ENCODE results near the gene ARHGEF25.
"Not testable (repeated sequence)": the region's sequence is repeated elsewhere in the genome, so short reads cannot be mapped to it uniquely, and the experiment has no call there.

The ARHGEF25 gene

DNA sequence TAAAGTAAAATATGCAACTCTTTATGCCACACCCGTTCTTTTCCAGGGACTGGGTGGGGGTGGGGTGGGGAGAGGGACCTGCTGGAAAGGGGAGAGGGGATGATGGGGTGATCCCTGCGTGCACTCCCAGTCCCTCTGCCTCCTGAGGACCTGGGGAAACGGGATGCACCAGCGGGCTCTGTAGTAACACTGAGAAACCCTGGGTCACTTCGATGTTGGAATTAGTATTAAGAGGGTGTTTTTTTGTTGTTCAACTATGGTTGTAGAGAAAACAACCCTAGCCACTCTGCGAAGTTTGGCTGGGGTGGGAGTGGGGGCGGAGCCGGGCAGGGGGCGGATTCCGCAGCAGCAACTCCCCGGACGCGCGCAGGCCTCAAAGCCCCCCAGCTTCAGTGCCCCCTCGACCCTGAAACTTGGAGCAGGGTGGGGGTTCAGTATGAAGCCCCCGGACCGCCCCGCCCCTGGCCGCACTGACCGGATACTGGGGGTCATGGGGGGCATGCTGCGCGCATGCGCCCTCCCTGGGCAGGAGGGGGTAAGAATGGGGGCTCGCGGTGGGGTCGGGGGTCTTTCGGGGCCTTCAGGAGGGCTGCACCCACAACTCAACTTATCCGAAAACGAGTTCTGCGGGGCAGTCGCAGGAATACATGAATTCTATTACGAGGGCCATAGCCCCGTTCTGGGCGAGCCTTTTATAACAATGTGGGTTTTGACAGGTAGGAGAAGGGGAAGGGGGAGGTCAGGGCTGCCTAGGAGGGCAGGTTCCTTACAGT lies 1.3 kb upstream of the ARHGEF25 start:
- no peak for DNase-seq

DNA sequence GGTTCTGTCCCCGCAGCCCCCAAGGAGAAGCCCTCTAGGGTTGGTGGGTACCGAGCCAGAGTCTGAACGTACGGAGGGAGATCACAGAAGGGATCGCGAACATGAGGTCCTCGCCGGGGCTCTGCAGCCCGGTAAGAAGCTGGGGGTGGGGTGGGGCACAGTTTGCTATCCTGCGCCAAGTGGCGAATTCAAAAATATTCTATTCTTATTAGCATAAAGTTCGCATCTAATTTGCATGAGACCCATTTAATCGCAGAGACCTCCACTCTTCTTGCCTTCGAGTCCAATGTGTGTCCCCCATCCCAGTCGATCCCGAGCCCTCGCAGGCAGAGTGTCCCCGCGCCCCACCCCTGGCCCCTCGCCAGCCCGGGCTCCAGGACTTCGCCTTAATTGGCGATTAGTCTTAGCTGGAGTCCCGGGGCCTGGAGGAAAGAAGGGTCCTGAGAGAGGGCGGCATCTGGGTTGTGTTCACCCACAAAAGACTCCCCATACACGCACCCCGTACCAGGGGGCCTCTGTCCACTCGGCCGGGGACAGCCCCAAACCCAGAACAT lies 604 bp upstream of the ARHGEF25 start:
- no peak for DNase-seq

GRCh38 chr12:57611827-57612710 lies 834 bp downstream of the ARHGEF25 start:
- DNase-seq, result no peak

DNA sequence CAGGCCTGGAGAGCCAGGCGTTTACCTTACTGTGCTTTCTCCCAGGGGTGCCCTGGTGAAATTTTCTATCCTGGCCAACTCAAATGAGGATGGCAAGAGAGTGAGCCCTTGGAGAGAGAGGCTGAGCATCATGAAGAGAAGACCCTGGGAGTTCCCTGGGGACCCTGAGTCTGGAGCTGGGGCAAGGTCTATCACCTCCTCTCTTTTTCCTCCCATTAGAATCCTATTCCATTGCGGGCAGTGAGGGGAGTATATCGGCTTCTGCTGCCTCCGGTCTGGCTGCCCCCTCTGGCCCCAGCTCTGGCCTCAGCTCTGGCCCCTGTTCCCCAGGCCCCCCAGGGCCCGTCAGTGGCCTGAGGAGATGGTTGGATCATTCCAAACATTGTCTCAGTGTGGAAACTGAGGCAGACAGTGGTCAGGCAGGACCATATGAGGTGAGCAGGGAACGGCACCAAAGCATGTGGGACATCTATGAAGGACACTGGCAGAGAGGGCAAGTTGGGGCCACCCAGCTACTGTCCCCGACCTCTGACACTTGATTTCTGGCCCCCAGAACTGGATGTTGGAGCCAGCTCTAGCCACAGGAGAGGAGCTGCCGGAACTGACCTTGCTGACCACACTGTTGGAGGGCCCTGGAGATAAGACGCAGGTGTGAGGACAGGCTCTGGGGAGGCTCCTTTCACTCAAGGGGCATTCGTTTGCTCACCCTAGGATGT lies 1.6 kb downstream of the ARHGEF25 start:
- no peak for DNase-seq

DNA sequence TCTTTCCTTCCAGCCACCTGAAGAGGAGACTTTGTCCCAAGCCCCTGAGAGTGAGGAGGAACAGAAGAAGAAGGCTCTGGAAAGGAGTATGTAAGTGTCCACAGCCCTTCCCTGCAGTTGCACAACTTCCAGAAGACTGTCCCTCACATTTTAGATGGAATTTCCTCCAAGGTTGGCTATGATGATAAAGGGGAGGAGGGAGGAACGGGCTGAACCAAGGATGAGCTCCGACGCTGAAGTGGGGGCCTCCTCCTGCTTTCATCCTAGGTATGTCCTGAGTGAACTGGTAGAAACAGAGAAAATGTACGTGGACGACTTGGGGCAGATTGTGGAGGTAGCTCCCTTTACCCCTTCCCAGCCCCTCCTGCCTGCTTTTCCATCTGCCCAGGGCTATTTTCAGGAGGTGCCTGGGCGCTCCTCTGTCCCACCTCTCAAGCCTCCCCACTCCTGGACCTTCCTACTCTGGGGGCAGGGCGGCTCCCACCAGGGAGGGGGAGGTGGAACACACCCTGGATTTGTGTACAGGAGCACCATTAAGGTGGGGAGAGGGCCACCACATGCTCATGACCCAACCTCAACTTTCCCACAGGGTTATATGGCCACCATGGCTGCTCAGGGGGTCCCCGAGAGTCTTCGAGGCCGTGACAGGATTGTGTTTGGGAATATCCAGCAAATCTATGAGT lies 2.3 kb downstream of the ARHGEF25 start:
- no peak for DNase-seq

- no peak for DNase-seq
Measured at GRCh38 chr12:57614178-57614947, 3.1 kb downstream of the ARHGEF25 start.

- DNase-seq, result no peak
Measured at GRCh38 chr12:57614948-57615500, 3.8 kb downstream of the ARHGEF25 start.

DNA sequence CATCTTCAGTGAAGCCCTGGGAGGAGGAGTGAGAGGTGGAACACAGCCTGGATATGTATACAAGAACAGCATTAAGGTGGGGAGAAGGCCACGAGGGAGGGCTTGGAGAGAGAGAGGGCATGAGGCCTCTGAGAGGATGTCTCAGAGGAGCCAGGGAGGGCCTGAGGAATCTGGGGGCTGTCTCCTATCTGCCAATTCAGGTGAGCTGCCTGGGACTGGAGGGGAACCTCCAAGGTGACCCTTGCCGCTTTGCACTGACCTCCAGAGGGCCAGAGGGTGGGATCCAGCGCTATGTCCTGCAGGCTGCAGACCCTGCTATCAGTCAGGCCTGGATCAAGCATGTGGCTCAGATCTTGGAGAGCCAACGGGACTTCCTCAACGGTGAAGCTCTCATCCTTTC lies 4.4 kb downstream of the ARHGEF25 start:
- no peak for DNase-seq

- no peak for DNase-seq
Measured at GRCh38 chr12:57616383-57617101, 5.3 kb downstream of the ARHGEF25 start.

GRCh38 chr12:57617942-57618341 lies 6.7 kb downstream of the ARHGEF25 start:
- DNase-seq, result no peak

- DNase-seq, result not testable (repeated sequence)
Measured at GRCh38 chr12:57618431-57618830, 7.2 kb downstream of the ARHGEF25 start.

- no peak for DNase-seq
Measured at GRCh38 chr12:57618966-57619433, 7.8 kb downstream of the ARHGEF25 start.

- peak in 1 of 2 donors; percentile 17 for DNase-seq
Measured at GRCh38 chr12:57619434-57620244, 8.4 kb downstream of the ARHGEF25 start.

DNA sequence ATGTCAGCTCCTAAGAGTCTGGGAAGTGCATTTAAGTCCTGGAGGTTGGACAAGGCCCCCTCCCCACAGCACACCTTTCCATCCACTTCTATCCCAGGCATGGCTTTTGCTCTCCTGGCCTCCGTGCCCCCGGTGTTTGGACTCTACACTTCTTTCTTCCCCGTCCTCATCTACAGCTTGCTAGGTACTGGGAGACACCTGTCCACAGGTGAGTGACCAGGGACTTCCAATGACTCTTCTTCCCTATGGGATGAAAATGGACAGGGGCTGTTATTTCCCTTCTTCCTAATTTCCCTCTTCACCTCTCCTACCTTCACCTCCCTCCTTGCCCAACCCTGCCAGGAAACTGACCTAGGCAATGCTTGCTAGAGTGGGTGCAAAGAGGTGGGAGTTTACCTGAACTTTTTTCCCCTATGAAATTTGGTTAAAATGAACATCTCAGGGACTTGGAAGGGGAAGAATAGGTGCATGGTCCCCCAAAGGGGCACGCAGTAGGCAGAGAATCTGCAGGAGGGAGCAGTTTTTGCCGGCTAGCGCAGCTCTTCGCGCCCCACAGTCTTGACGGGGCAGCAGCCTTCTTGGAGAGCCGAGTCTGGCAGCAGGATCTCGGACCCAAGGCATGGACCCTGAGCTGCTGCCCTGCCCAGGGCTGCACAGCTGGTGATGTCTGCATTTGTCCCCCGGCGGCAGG lies 9.2 kb downstream of the ARHGEF25 start:
- no peak for DNase-seq

DNA sequence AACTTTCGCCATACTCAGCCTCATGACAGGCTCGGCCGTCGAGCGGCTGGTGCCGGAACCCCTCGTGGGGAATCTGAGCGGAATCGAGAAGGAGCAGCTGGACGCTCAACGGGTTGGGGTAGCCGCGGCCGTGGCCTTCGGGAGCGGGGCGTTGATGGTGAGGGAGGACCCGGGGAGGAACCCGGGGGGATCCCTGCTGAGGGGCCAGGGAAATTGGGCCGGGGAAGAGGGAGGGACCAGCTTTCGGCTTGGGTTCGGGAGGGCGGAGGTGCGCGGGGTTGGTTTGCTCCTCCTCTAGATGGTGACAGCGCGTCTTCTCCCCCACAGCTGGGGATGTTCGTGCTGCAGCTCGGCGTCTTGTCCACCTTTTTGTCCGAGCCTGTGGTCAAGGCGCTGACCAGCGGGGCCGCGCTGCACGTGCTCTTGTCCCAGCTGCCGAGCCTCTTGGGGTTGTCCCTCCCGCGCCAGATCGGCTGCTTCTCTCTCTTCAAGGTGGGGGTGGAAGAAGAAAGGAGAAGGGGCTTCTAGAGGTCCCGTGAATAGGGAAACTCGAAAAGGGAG lies 9.8 kb downstream of the ARHGEF25 start:
- DNase-seq, result peak in 1 of 2 donors; percentile 19

DNA sequence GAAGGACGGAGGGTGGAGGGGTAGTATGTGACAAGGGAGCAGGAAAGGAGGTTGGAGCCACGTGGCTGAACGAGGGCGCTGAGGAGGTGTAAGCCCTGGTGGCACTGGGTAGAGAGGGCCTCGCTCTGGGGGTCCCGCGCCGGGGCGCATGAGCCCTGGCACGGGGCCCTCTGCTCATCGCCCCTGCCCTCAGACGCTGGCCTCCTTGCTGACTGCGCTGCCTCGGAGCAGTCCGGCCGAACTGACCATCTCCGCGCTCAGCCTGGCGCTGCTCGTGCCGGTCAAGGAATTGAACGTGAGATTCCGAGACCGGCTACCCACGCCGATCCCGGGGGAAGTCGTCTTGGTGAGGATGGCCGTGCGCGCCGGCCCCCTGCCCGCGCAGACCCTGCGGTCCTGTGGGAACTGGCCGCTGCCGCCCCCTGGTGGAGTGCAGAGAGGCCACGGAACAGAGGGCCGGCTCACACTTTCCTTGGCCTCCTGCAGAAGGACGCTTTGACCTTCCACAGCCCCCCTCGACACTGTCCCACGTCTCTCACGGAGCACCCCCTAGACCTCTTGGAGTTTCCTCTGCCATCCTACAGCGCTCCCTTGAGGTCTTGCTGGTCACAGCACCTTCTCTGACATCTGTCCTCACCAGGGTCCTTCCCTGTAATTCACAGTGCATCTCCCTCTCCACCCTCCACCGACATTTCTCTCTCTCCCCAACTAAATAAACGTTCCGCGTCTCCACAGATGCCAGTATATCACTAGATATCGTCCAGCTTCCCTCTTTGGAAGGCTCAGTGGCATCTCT lies 10.5 kb downstream of the ARHGEF25 start:
- peak; percentile 54 to 59 for DNase-seq
